COLO829 (cell line): ENCODE measurements around the gene ORAI3.

ENCODE experiments used
- DNase-seq: peaks from one replicate; pipeline ENCODE4 v3.0.0; 2012; ENCODE audit warnings: low spot score

ORAI3 gene

GRCh38 chr16:30992276-30992780, 43.5 kb downstream of the ORAI3 start:
- DNase-seq = no peak

- no peak for DNase-seq
Measured at GRCh38 chr16:30992931-30993816, 44.3 kb downstream of the ORAI3 start.

GRCh38 chr16:30995927-30996323, 47.1 kb downstream of the ORAI3 start:
- no peak for DNase-seq

- DNase-seq = no peak
Measured at GRCh38 chr16:30996324-30996984, 47.6 kb downstream of the ORAI3 start.

GRCh38 chr16:30996985-30997724, 48.3 kb downstream of the ORAI3 start:
- peak; percentile 92 for DNase-seq

GRCh38 chr16:30997725-30998711, 49.1 kb downstream of the ORAI3 start:
- DNase-seq = peak; percentile 62

GRCh38 chr16:30998852-30999761, 50.2 kb downstream of the ORAI3 start:
- no peak for DNase-seq

GRCh38 chr16:31000671-31001382, 52.0 kb downstream of the ORAI3 start:
- DNase-seq = no peak

GRCh38 chr16:31001507-31002249, 52.8 kb downstream of the ORAI3 start:
- DNase-seq = no peak

GRCh38 chr16:31002250-31002700, 53.4 kb downstream of the ORAI3 start:
- DNase-seq = no peak

GRCh38 chr16:31002862-31003341, 54.0 kb downstream of the ORAI3 start:
- DNase-seq = no peak

- no peak for DNase-seq
Measured at GRCh38 chr16:31003744-31004143, 54.9 kb downstream of the ORAI3 start.
